ENCODE measurements around the gene VIPR1. TPM values are rescaled to one million over a fixed set of nuclear protein-coding genes. Genes with fewer than 3 reads are reported as not detected.

The VIPR1 gene
- total and polyA plus RNA-seq, 2 experiments from 2014 or later, result 0.86 to 1.6 TPM

GRCh38 chr3:42527368-42527917, 25.0 kb downstream of the VIPR1 start:
- H3K36me3 ChIP-seq, result no peaks in the 10 kb centered on the region
- no peaks in the 10 kb centered on the region for H3K27me3 ChIP-seq
- H3K27ac ChIP-seq, result no peak overlapping the region
- DNase-seq (ENCODE audit: low read depth in 1 of 2, low spot score in 1 of 2), result no peak
- H3K4me1 ChIP-seq (ENCODE audit: low read depth), result peaks cover 9% of the 10 kb centered on the region
- no peaks in the 10 kb centered on the region for H3K9me3 ChIP-seq (ENCODE audit: low read depth)
- no peak for TF ChIP-seq CTCF (IDR thresholded peaks at IDR 0.05; ENCODE audit: low read depth, low read length)
- H3K4me3 ChIP-seq, result no peak overlapping the region

- Histone ChIP-seq H3K27me3 (no peaks in the 10 kb centered on the region), H3K27ac (no peak overlapping the region), H3K36me3 (no peaks in the 10 kb centered on the region), H3K4me3 (no peak overlapping the region), H3K4me1 (ENCODE audit: low read depth) (peaks cover 9% of the 10 kb centered on the region), H3K9me3 (ENCODE audit: low read depth) (no peaks in the 10 kb centered on the region)
- no peak for TF ChIP-seq CTCF (IDR thresholded peaks at IDR 0.05; ENCODE audit: low read depth, low read length)
- DNase-seq (ENCODE audit: low read depth in 1 of 2, low spot score in 1 of 2), result no peak
These were observed 27.0 kb downstream of the VIPR1 start for GRCh38 chr3:42529468-42529867.

- Histone ChIP-seq H3K4me1 (ENCODE audit: low read depth) (peaks cover 8% of the 10 kb centered on the region), H3K27ac (no peak overlapping the region), H3K4me3 (no peak overlapping the region), H3K9me3 (ENCODE audit: low read depth) (no peaks in the 10 kb centered on the region), H3K36me3 (no peaks in the 10 kb centered on the region), H3K27me3 (no peaks in the 10 kb centered on the region)
- TF ChIP-seq CTCF (IDR thresholded peaks at IDR 0.05; ENCODE audit: low read depth, low read length), result no peak
- DNase-seq (ENCODE audit: low read depth in 1 of 2, low spot score in 1 of 2), result no peak
These were observed 27.6 kb downstream of the VIPR1 start for GRCh38 chr3:42530073-42530472.

GRCh38 chr3:42531470-42531869, 29.0 kb downstream of the VIPR1 start:
- Histone ChIP-seq H3K27me3 (no peaks in the 10 kb centered on the region), H3K4me3 (no peak overlapping the region), H3K27ac (no peak overlapping the region), H3K9me3 (ENCODE audit: low read depth) (no peaks in the 10 kb centered on the region), H3K36me3 (no peaks in the 10 kb centered on the region), H3K4me1 (ENCODE audit: low read depth) (no peaks in the 10 kb centered on the region)
- DNase-seq (ENCODE audit: low read depth in 1 of 2, low spot score in 1 of 2), result no peak
- TF ChIP-seq CTCF (IDR thresholded peaks at IDR 0.05; ENCODE audit: low read depth, low read length), result no peak

GRCh38 chr3:42532229-42532628, 29.8 kb downstream of the VIPR1 start:
- no peak for TF ChIP-seq CTCF (IDR thresholded peaks at IDR 0.05; ENCODE audit: low read depth, low read length)
- no peaks in the 10 kb centered on the region for H3K36me3 ChIP-seq
- H3K9me3 ChIP-seq (ENCODE audit: low read depth), result no peaks in the 10 kb centered on the region
- H3K27me3 ChIP-seq, result no peaks in the 10 kb centered on the region
- DNase-seq (ENCODE audit: low read depth in 1 of 2, low spot score in 1 of 2), result no peak
- H3K27ac ChIP-seq, result no peak overlapping the region
- H3K4me1 ChIP-seq (ENCODE audit: low read depth), result no peaks in the 10 kb centered on the region
- H3K4me3 ChIP-seq, result no peak overlapping the region

Data from cardiac muscle cell (in vitro differentiated cells and primary cell).